Measurements from ENCODE around the gene GALNT9.
"Not testable (repeated sequence)": the region's sequence is repeated elsewhere in the genome, so short reads cannot be mapped to it uniquely, and the experiment has no call there.

GALNT9 gene

GRCh38 chr12:132311201-132311915, 18.0 kb downstream of the GALNT9 start:
- no peak for DNase-seq

GRCh38 chr12:132310181-132311040, 19.0 kb downstream of the GALNT9 start:
- DNase-seq: no peak

- DNase-seq: no peak
These were observed 19.7 kb downstream of the GALNT9 start for GRCh38 chr12:132309596-132310086.

- DNase-seq: no peak
These were observed 20.4 kb downstream of the GALNT9 start for GRCh38 chr12:132308853-132309595.

- DNase-seq: no peak
These were observed 21.2 kb downstream of the GALNT9 start for GRCh38 chr12:132307976-132308852.

GRCh38 chr12:132306885-132307191, 22.6 kb downstream of the GALNT9 start:
- no peak for DNase-seq

GRCh38 chr12:132305991-132306884, 23.2 kb downstream of the GALNT9 start:
- no peak for DNase-seq

- no peak for DNase-seq
These were observed 23.8 kb downstream of the GALNT9 start for GRCh38 chr12:132305560-132305966.

- DNase-seq: not testable (repeated sequence)
These were observed 24.5 kb downstream of the GALNT9 start for GRCh38 chr12:132304866-132305265.

- not testable (repeated sequence) for DNase-seq
These were observed 25.5 kb downstream of the GALNT9 start for GRCh38 chr12:132303853-132304373.

- DNase-seq: no peak
These were observed 26.7 kb downstream of the GALNT9 start for GRCh38 chr12:132302466-132303358.

GRCh38 chr12:132300789-132301722, 28.3 kb downstream of the GALNT9 start:
- DNase-seq: no peak

GRCh38 chr12:132296063-132296462, 33.3 kb downstream of the GALNT9 start:
- DNase-seq: no peak

- DNase-seq: not testable (repeated sequence)
These were observed 33.8 kb downstream of the GALNT9 start for GRCh38 chr12:132295561-132295960.

GRCh38 chr12:132295101-132295526, 34.3 kb downstream of the GALNT9 start:
- DNase-seq: no peak

- no peak for DNase-seq
These were observed 35.0 kb downstream of the GALNT9 start for GRCh38 chr12:132294121-132295034.

Measured in activated T-cell treated with anti-CD3 and anti-CD28 coated beads for 4 hours (primary cell).